OCI-LY7 (cell line): ENCODE results near the gene TMEM131L. TPM values are rescaled to one million over a fixed set of nuclear protein-coding genes. Genes with fewer than 3 reads are reported as not detected.
"Not testable (repeated sequence)": the region's sequence is repeated elsewhere in the genome, so short reads cannot be mapped to it uniquely, and the experiment has no call there.

ENCODE experiments used
- BruUV-seq: library from RNA; stranded (reverse); fragments of 400-500 nt; replicated peaks from 2 replicates; lab custom pipeline; 2021; lab: Mats Ljungman, UMichigan
- CTCF ChIA-PET: fragments of 300-600 bp; sonication (Branson Sonifier 250); formaldehyde crosslinking; loops from one replicate; lab custom pipeline; 2022; ENCODE audit warnings: antibody characterized with exemption; ENCODE audit not compliant: unreplicated experiment; lab: Charles Lee
- POLR2A ChIA-PET: fragments of 300-600 bp; sonication (Branson Sonifier 250); formaldehyde crosslinking; loops from one replicate; lab custom pipeline; 2022; ENCODE audit warnings: antibody characterized with exemption; lab: Charles Lee
- DNase-seq: peaks from one replicate; pipeline ENCODE4 v3.0.0-alpha.2; 2015; ENCODE audit warnings: low spot score
- H2AFZ ChIP-seq: fragments of 200-600 bp; sonication (generic), shearing (Covaris generic); 2 replicates; pipeline ENCODE4 v1.6.1; 2014; ENCODE audit warnings: mild to moderate bottlenecking, antibody characterized with exemption, low read length, moderate library complexity
- H3K27ac ChIP-seq: fragments of 200-600 bp; sonication (generic); 2 replicates; pipeline ENCODE4 v1.5.1; 2014; ENCODE audit warnings: mixed run types, low read depth, mild to moderate bottlenecking, moderate library complexity, low read length, inconsistent platforms; ENCODE audit not compliant: poor library complexity, severe bottlenecking
- H3K36me3 ChIP-seq: fragments of 200-600 bp; sonication (generic); 2 replicates; pipeline ENCODE4 v1.6.1; 2014; ENCODE audit warnings: mild to moderate bottlenecking, antibody characterized with exemption, low read length, moderate library complexity, mixed read lengths; ENCODE audit not compliant: insufficient read depth
- H3K4me1 ChIP-seq: fragments of 200-600 bp; sonication (generic); 2 replicates; pipeline ENCODE4 v1.5.1; 2014; ENCODE audit warnings: mild to moderate bottlenecking, low read length; ENCODE audit not compliant: insufficient read depth, poor library complexity, severe bottlenecking
- H3K4me2 ChIP-seq: fragments of 200-600 bp; sonication (generic); 2 replicates; pipeline ENCODE4 v1.6.1; 2014; ENCODE audit warnings: mild to moderate bottlenecking, low read length
- H3K4me3 ChIP-seq: fragments of 200-600 bp; sonication (generic); 2 replicates; pipeline ENCODE4 v1.5.1; 2014; ENCODE audit warnings: mild to moderate bottlenecking, low read depth, low read length; ENCODE audit not compliant: poor library complexity, severe bottlenecking
- H3K79me2 ChIP-seq: fragments of 200-600 bp; sonication (generic); 2 replicates; pipeline ENCODE4 v1.6.1; 2016; ENCODE audit warnings: low read depth, mild to moderate bottlenecking, low read length, moderate library complexity, mixed read lengths; ENCODE audit not compliant: insufficient read depth
- H3K9me2 ChIP-seq: fragments of 200-600 bp; sonication (generic); 2 replicates; pipeline ENCODE4 v1.6.1; 2016; ENCODE audit warnings: mild to moderate bottlenecking, low read length, mixed read lengths; ENCODE audit not compliant: insufficient read depth
- H3K9me3 ChIP-seq: fragments of 200-600 bp; sonication (generic); 2 replicates; pipeline ENCODE4 v1.6.1; 2014; ENCODE audit warnings: mild to moderate bottlenecking, mixed run types, low read length, mixed read lengths
- H4K20me1 ChIP-seq: fragments of 200-600 bp; sonication (generic); 2 replicates; pipeline ENCODE4 v1.6.1; 2014; ENCODE audit warnings: mild to moderate bottlenecking, antibody characterized with exemption, low read length, moderate library complexity, mixed read lengths; ENCODE audit not compliant: insufficient read depth
- EZH2phosphoT487 ChIP-seq: fragments of 200-600 bp; sonication (generic); IDR thresholded peaks from 2 replicates; pipeline ENCODE4 v1.6.1; 2018; ENCODE audit warnings: low read depth, borderline replicate concordance, mild to moderate bottlenecking, mixed run types, antibody characterized with exemption, low read length, moderate library complexity, mixed read lengths
- intact Hi-C: fragments of 100-400 bp; cut with micrococcal nuclease; formaldehyde crosslinking; loops from one replicate; pipeline ENCODE4 v1.10.0; 2022; ENCODE audit not compliant: unreplicated experiment
- total RNA-seq, 2 experiments: library from RNA; depleted of rRNA in 1 of 2; stranded (reverse); fragments of >200 nt in 1 of 2; shearing (Covaris generic) in 1 of 2; gene quantifications; 2 replicates each; pipeline ENCODE4 v1.2.3, GENCODE V29; 2014 to 2022
- TF ChIP-seq, protein P1 (sequence below): fragments of 200-600 bp; sonication (generic); conservative IDR thresholded peaks from 2 replicates; pipeline ENCODE4 v1.5.1; 2014; ENCODE audit warnings: mild to moderate bottlenecking, antibody characterized with exemption, low read length, moderate library complexity, mixed read lengths

TMEM131L gene
- total RNA-seq, 2 experiments from 2014 or later: 133 to 148 TPM

DNA sequence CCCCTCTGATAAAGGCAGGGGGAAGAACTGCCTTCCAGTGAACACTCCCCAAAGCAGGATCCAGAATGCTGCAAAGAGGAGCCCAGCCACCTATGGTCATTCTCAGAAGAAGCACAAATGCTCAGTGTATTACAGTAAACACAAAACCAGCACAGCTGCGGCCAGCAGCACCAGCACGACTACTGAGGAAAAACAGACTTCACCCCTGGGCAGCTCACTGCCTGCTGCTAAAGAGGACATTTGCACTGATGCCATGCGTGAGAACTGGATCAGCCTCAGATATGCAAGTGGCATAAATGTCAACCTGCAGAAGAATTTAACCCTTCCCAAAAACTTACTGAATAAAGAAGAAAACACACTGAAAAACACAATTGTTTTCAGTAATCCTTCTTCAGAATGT is 137.7 kb downstream of the TMEM131L start:
- intact Hi-C loops: loop anchor here (2.0 kb wide), 1 partner anchor 15 kb away; no protein-coding TSS in a partner anchor
- POLR2A ChIA-PET: interaction anchor here (1.2 to 1.7 kb wide), 4 partner anchors 8 to 33 kb away, joined by 3 to 5 read pairs (median 4); no protein-coding TSS in a partner anchor

GRCh38 chr4:153609070-153609469 is 142.9 kb downstream of the TMEM131L start:
- CTCF ChIA-PET, intact Hi-C loops: not testable (repeated sequence)

More for the DNA sequence above, 137.7 kb downstream of the TMEM131L start:
- no peak for DNase-seq
- TF ChIP-seq, protein P1, sequence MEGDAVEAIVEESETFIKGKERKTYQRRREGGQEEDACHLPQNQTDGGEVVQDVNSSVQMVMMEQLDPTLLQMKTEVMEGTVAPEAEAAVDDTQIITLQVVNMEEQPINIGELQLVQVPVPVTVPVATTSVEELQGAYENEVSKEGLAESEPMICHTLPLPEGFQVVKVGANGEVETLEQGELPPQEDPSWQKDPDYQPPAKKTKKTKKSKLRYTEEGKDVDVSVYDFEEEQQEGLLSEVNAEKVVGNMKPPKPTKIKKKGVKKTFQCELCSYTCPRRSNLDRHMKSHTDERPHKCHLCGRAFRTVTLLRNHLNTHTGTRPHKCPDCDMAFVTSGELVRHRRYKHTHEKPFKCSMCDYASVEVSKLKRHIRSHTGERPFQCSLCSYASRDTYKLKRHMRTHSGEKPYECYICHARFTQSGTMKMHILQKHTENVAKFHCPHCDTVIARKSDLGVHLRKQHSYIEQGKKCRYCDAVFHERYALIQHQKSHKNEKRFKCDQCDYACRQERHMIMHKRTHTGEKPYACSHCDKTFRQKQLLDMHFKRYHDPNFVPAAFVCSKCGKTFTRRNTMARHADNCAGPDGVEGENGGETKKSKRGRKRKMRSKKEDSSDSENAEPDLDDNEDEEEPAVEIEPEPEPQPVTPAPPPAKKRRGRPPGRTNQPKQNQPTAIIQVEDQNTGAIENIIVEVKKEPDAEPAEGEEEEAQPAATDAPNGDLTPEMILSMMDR: no peak
- TF ChIP-seq EZH2phosphoT487: no peak
- Histone ChIP-seq H3K9me3 (no peaks in the 10 kb centered on the region), H3K4me1 (peaks cover 3% of the 10 kb centered on the region), H3K4me3 (no peak overlapping the region), H4K20me1 (peaks cover 7% of the 10 kb centered on the region; the same call in 1 of the 2 replicates), H3K27ac (no peak overlapping the region), H2AFZ (no peak overlapping the region), H3K79me2 (peaks cover 46% of the 10 kb centered on the region; the same call in 1 of the 2 replicates), H3K4me2 (no peak overlapping the region), H3K36me3 (peaks cover 100% of the 10 kb centered on the region), H3K9me2 (no peaks in the 10 kb centered on the region)
- CTCF ChIA-PET: no interaction called here
- BruUV-seq: TSS peak; percentile 10

GRCh38 chr4:153610623-153611376 is 144.6 kb downstream of the TMEM131L start:
- no peak overlapping the region for H3K4me2 ChIP-seq
- peaks cover 4% of the 10 kb centered on the region for H3K4me1 ChIP-seq
- ChIA-PET POLR2A (no interaction called here), CTCF (no interaction called here)
- DNase-seq: no peak
- H3K9me3 ChIP-seq: no peaks in the 10 kb centered on the region
- H3K4me3 ChIP-seq: no peak overlapping the region
- no peak overlapping the region for H2AFZ ChIP-seq
- H3K9me2 ChIP-seq: no peaks in the 10 kb centered on the region
- H3K36me3 ChIP-seq: peaks cover 100% of the 10 kb centered on the region
- H4K20me1 ChIP-seq: peaks cover 8% of the 10 kb centered on the region; the same call in 1 of the 2 replicates
- TF ChIP-seq, protein P1: no peak
- TF ChIP-seq EZH2phosphoT487: no peak
- intact Hi-C loops: no loop called here
- no TSS peak for BruUV-seq
- no peak overlapping the region for H3K27ac ChIP-seq
- H3K79me2 ChIP-seq: peaks cover 75% of the 10 kb centered on the region; the same call in 1 of the 2 replicates

More at GRCh38 chr4:153609070-153609469, 142.9 kb downstream of the TMEM131L start:
- H3K4me3 ChIP-seq, BruUV-seq, H2AFZ ChIP-seq, H3K4me2 ChIP-seq, H3K9me3 ChIP-seq, H3K27ac ChIP-seq, H3K4me1 ChIP-seq, DNase-seq, H4K20me1 ChIP-seq, H3K9me2 ChIP-seq: not testable (repeated sequence)
- peaks cover 100% of the 10 kb centered on the region for H3K36me3 ChIP-seq
- H3K79me2 ChIP-seq: peaks cover 87% of the 10 kb centered on the region; the same call in 1 of the 2 replicates
- POLR2A ChIA-PET: interaction anchor here (1.5 kb wide), 1 partner anchor 8 kb away, joined by 7 read pairs; no protein-coding TSS in a partner anchor
